WERI-Rb-1 (cell line): ENCODE data around the gene POLDIP2.

Experiments used
- DNase-seq: peaks from one replicate; pipeline ENCODE4 v3.0.0-alpha.2; 2020
- H3K27ac ChIP-seq: fragments of 250-450 bp; sonication (Bioruptor Pico); 2 replicates; pipeline ENCODE4 v1.5.1; 2020; ENCODE audit warnings: mild to moderate bottlenecking, moderate library complexity
- H3K27me3 ChIP-seq: fragments of 250-450 bp; sonication (Bioruptor Pico); 2 replicates; pipeline ENCODE4 v1.5.1; 2021; ENCODE audit warnings: mild to moderate bottlenecking, low read depth, moderate library complexity; ENCODE audit not compliant: insufficient read depth, severe bottlenecking
- H3K36me3 ChIP-seq: fragments of 250-450 bp; sonication (Bioruptor Pico); 2 replicates; pipeline ENCODE4 v1.5.1; 2020; ENCODE audit warnings: mild to moderate bottlenecking, moderate library complexity
- H3K4me3 ChIP-seq: 2 replicates; pipeline ENCODE4 v1.5.1; 2011; ENCODE audit warnings: low read depth, mild to moderate bottlenecking, control low read depth, low read length
- H3K9me3 ChIP-seq: fragments of 250-450 bp; sonication (Bioruptor Pico); 2 replicates; pipeline ENCODE4 v1.5.1; 2021; ENCODE audit warnings: mild to moderate bottlenecking, moderate library complexity; ENCODE audit not compliant: severe bottlenecking
- TF ChIP-seq, protein P1 (sequence below): IDR thresholded peaks from 2 replicates; pipeline ENCODE4 v1.5.1; 2011; ENCODE audit warnings: low read depth, mild to moderate bottlenecking, control low read depth, inconsistent platforms, low read length

POLDIP2 gene

DNA sequence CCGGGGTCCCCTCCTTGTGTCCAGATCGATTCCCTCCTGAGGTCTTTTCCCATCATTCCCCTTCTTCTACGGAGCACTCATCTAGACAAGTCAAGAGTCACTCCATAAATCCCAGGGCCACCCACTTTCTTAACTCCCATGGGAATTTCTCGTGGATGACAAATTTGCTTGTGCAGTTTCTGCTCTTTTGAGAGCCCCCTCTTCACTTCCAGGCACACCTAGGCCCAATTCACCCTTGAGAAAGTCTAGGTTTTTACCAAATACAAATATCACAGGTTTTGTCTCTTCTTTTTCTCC lies 522 bp upstream of the POLDIP2 start:
- H3K36me3 ChIP-seq, result peaks cover 58% of the 10 kb centered on the region
- no peaks in the 10 kb centered on the region for H3K9me3 ChIP-seq
- DNase-seq, result no peak
- peak overlapping the region; percentile 80 for H3K4me3 ChIP-seq
- peak overlapping the region; percentile 92 for H3K27ac ChIP-seq
- no peaks in the 10 kb centered on the region for H3K27me3 ChIP-seq
- TF ChIP-seq, protein P1, sequence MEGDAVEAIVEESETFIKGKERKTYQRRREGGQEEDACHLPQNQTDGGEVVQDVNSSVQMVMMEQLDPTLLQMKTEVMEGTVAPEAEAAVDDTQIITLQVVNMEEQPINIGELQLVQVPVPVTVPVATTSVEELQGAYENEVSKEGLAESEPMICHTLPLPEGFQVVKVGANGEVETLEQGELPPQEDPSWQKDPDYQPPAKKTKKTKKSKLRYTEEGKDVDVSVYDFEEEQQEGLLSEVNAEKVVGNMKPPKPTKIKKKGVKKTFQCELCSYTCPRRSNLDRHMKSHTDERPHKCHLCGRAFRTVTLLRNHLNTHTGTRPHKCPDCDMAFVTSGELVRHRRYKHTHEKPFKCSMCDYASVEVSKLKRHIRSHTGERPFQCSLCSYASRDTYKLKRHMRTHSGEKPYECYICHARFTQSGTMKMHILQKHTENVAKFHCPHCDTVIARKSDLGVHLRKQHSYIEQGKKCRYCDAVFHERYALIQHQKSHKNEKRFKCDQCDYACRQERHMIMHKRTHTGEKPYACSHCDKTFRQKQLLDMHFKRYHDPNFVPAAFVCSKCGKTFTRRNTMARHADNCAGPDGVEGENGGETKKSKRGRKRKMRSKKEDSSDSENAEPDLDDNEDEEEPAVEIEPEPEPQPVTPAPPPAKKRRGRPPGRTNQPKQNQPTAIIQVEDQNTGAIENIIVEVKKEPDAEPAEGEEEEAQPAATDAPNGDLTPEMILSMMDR, result no peak

GRCh38 chr17:28350271-28350670 lies 7.1 kb downstream of the POLDIP2 start:
- Histone ChIP-seq H3K36me3 (peaks cover 90% of the 10 kb centered on the region), H3K4me3 (no peak overlapping the region), H3K9me3 (no peaks in the 10 kb centered on the region), H3K27me3 (no peaks in the 10 kb centered on the region), H3K27ac (no peak overlapping the region)
- no peak for DNase-seq
- TF ChIP-seq, protein P1, result no peak

- no peak for DNase-seq
- Histone ChIP-seq H3K4me3 (no peak overlapping the region), H3K9me3 (no peaks in the 10 kb centered on the region), H3K27ac (no peak overlapping the region), H3K27me3 (no peaks in the 10 kb centered on the region), H3K36me3 (peaks cover 88% of the 10 kb centered on the region)
- TF ChIP-seq, protein P1, result no peak
Measured at GRCh38 chr17:28348979-28349378, 8.3 kb downstream of the POLDIP2 start.

DNA sequence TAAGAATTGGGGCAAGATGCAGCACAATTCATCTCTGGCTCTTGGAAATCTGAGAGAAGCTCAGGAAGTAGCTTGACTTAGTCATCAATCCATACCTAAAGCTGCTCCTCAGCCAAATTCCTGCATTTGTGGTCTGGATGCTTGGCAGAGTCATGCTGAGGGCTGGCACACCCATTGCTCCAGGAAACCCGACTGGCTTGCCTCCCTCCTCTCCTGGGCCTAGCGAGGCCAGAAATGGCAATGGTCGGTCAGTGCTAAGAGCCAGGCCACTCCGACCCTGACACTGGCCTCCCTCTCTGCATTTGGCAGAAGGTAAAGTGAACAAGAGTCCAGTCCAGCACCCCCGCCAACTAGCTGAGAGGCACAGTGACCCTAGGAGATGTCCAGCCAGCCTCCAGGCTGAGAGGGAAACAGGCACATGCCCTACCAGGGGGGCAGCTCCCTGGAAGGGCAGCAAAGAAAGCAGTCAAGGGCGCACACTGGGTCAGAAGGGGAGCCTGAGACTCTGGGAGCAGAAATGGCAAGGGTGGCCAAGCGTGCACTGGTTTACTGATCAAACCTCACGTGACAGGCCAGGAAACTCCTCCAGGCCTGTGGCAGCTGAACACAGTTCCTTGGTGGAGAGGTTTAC lies 10.0 kb downstream of the POLDIP2 start:
- TF ChIP-seq, protein P1, result no peak
- Histone ChIP-seq H3K9me3 (no peaks in the 10 kb centered on the region), H3K36me3 (peaks cover 84% of the 10 kb centered on the region), H3K27me3 (no peaks in the 10 kb centered on the region), H3K27ac (no peak overlapping the region), H3K4me3 (no peak overlapping the region)
- no peak for DNase-seq

- TF ChIP-seq, protein P1, result peak; percentile 29; the same call in 1 of the 2 replicates
- DNase-seq, result peak; percentile 37
- H3K4me3 ChIP-seq, result no peak overlapping the region
- H3K9me3 ChIP-seq, result no peaks in the 10 kb centered on the region
- H3K27ac ChIP-seq, result no peak overlapping the region
- H3K27me3 ChIP-seq, result no peaks in the 10 kb centered on the region
- peaks cover 85% of the 10 kb centered on the region for H3K36me3 ChIP-seq
Measured at GRCh38 chr17:28346746-28347246, 10.5 kb downstream of the POLDIP2 start.

GRCh38 chr17:28346199-28346580 lies 11.1 kb downstream of the POLDIP2 start:
- Histone ChIP-seq H3K27ac (no peak overlapping the region), H3K27me3 (no peaks in the 10 kb centered on the region), H3K4me3 (no peak overlapping the region), H3K36me3 (peaks cover 85% of the 10 kb centered on the region), H3K9me3 (no peaks in the 10 kb centered on the region)
- TF ChIP-seq, protein P1, result no peak
- DNase-seq, result no peak
